ENCODE data around the gene ZBTB12. TPM values are rescaled to one million over a fixed set of nuclear protein-coding genes. Genes with fewer than 3 reads are reported as not detected.
A peak's percentile ranks its signal among the peaks of the same experiment; 100 is the strongest.

Gene ZBTB12
- total and polyA plus RNA-seq, 9 of the 15 experiments (the other 6 are each of a cell fraction or from before 2014, with no cell fraction given) = 0.03 to 12.4 (median 5.8) TPM; not detected in 1

DNA sequence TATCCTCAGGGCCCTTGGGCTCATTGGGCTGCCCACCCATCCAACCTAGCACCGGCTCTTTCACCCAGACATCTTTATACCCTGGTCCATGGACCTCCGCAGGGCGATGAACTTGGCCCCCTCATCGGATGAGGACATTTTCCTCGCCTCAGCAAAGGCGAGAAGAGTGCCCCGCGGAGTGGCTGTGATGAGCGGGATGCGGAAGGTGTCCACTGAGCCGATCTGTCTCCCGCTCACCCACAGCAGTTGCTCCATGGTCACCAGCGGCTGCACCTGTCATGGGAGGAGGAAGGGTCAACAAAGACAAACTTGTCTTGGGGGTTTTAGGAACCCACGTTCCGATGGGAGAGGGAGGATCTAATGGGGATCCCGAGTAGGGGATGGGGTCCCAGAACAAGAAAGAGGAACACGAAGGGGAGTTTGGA is 40.0 kb downstream of the ZBTB12 start:
- H3K79me2 ChIP-seq (ENCODE audit: control insufficient read depth, insufficient read depth, low read length) = peaks cover 24% of the 10 kb centered on the region
- peak overlapping the region; percentile 59 for H3K27ac ChIP-seq (ENCODE audit: extremely low read depth, low read depth, low read length)
- WGBS (ENCODE audit: insufficient coverage, low coverage, missing lambda C conversion rate) = 41% methylated on average over 17 of the region's 17 CpGs
- H3K9me1 ChIP-seq (ENCODE audit: control insufficient read depth, insufficient read depth, low read length) = peaks cover 9% of the 10 kb centered on the region
- peak overlapping the region; percentile 62 for H3K4me3 ChIP-seq
- FAIRE-seq (no peak), DNase-seq (ENCODE audit: extremely low read depth in 1 of 4, low spot score in 3 of 4) (no peak), ATAC-seq (no peak)
- intact Hi-C loops (cut with micrococcal nuclease) = loop anchor here (1.0 to 2.0 kb wide), 2 partner anchors 181 to 315 kb away; partner anchors contain the start of genes LY6G5C and NFKBIL1
- peak overlapping the region; percentile 73 to 95 for H3K9ac ChIP-seq (ENCODE audit: insufficient read depth in 1 of 2, low read depth in 2 of 2, low read length in 2 of 2)
- in situ Hi-C loops (cut with MboI) = loop anchor here (5.0 kb wide), 1 partner anchor 200 kb away; the partner anchor contains the start of genes C6orf47 and GPANK1
- peaks cover 55% of the 10 kb centered on the region; the same call in 2 of the 3 replicates for H3K36me3 ChIP-seq (ENCODE audit: control insufficient read depth, insufficient read depth, low read length)
- H3K4me2 ChIP-seq (ENCODE audit: insufficient read depth, low read length) = peak overlapping the region; percentile 85
- no peaks in the 10 kb centered on the region for H3K9me3 ChIP-seq (replicated peaks; ENCODE audit: control insufficient read depth, insufficient read depth, low read depth, low read length)
- no TSS peak for BruUV-seq (replicated peaks)
- peaks cover 13 to 43% of the 10 kb centered on the region in 2 experiments; a peak in 4 of 5 replicates for H3K4me1 ChIP-seq (replicated peaks in 1 of 2; ENCODE audit: control insufficient read depth in 2 of 2, insufficient read depth in 2 of 2, low read length in 2 of 2)
- H4K20me1 ChIP-seq (replicated peaks; ENCODE audit: control insufficient read depth, insufficient read depth, low read length) = no peaks in the 10 kb centered on the region
- H3K27me3 ChIP-seq (ENCODE audit: control insufficient read depth in 2 of 2, insufficient read depth in 2 of 2, low read length in 2 of 2) = no peaks in the 10 kb centered on the region
- ChIA-PET POLR2A (interaction anchor here (0.7 to 4.1 kb wide), 13 partner anchors 17 to 240 kb away, joined by 3 to 123 read pairs (median 6); partner anchors contain the start of genes BAG6, CSNK2B, GPANK1 and HSPA1B), CTCF (ENCODE audit: low intra/inter-chr PET ratio) (no interaction called here)
- H2AFZ ChIP-seq (ENCODE audit: low read depth, low read length) = peak overlapping the region; percentile 83
- TF ChIP-seq, protein P1, sequence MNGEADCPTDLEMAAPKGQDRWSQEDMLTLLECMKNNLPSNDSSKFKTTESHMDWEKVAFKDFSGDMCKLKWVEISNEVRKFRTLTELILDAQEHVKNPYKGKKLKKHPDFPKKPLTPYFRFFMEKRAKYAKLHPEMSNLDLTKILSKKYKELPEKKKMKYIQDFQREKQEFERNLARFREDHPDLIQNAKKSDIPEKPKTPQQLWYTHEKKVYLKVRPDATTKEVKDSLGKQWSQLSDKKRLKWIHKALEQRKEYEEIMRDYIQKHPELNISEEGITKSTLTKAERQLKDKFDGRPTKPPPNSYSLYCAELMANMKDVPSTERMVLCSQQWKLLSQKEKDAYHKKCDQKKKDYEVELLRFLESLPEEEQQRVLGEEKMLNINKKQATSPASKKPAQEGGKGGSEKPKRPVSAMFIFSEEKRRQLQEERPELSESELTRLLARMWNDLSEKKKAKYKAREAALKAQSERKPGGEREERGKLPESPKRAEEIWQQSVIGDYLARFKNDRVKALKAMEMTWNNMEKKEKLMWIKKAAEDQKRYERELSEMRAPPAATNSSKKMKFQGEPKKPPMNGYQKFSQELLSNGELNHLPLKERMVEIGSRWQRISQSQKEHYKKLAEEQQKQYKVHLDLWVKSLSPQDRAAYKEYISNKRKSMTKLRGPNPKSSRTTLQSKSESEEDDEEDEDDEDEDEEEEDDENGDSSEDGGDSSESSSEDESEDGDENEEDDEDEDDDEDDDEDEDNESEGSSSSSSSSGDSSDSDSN (IDR thresholded peaks at IDR 0.05; ENCODE audit: borderline replicate concordance in 1 of 2, low read depth in 2 of 2, low read length in 2 of 2) = 0 out of 4 replicates have a peak, but pooled peaks of 1 of the 2 experiments have one; percentile 54
- TF ChIP-seq, protein P2, sequence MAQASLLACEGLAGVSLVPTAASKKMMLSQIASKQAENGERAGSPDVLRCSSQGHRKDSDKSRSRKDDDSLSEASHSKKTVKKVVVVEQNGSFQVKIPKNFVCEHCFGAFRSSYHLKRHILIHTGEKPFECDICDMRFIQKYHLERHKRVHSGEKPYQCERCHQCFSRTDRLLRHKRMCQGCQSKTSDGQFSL (CRISPR knock-in tag; IDR thresholded peaks at IDR 0.05) = peak; percentile 60; the same call in 1 of the 2 replicates
- TF ChIP-seq, protein P2 (tag; IDR thresholded peaks at IDR 0.05) = no peak
- TF ChIP-seq, protein P3, sequence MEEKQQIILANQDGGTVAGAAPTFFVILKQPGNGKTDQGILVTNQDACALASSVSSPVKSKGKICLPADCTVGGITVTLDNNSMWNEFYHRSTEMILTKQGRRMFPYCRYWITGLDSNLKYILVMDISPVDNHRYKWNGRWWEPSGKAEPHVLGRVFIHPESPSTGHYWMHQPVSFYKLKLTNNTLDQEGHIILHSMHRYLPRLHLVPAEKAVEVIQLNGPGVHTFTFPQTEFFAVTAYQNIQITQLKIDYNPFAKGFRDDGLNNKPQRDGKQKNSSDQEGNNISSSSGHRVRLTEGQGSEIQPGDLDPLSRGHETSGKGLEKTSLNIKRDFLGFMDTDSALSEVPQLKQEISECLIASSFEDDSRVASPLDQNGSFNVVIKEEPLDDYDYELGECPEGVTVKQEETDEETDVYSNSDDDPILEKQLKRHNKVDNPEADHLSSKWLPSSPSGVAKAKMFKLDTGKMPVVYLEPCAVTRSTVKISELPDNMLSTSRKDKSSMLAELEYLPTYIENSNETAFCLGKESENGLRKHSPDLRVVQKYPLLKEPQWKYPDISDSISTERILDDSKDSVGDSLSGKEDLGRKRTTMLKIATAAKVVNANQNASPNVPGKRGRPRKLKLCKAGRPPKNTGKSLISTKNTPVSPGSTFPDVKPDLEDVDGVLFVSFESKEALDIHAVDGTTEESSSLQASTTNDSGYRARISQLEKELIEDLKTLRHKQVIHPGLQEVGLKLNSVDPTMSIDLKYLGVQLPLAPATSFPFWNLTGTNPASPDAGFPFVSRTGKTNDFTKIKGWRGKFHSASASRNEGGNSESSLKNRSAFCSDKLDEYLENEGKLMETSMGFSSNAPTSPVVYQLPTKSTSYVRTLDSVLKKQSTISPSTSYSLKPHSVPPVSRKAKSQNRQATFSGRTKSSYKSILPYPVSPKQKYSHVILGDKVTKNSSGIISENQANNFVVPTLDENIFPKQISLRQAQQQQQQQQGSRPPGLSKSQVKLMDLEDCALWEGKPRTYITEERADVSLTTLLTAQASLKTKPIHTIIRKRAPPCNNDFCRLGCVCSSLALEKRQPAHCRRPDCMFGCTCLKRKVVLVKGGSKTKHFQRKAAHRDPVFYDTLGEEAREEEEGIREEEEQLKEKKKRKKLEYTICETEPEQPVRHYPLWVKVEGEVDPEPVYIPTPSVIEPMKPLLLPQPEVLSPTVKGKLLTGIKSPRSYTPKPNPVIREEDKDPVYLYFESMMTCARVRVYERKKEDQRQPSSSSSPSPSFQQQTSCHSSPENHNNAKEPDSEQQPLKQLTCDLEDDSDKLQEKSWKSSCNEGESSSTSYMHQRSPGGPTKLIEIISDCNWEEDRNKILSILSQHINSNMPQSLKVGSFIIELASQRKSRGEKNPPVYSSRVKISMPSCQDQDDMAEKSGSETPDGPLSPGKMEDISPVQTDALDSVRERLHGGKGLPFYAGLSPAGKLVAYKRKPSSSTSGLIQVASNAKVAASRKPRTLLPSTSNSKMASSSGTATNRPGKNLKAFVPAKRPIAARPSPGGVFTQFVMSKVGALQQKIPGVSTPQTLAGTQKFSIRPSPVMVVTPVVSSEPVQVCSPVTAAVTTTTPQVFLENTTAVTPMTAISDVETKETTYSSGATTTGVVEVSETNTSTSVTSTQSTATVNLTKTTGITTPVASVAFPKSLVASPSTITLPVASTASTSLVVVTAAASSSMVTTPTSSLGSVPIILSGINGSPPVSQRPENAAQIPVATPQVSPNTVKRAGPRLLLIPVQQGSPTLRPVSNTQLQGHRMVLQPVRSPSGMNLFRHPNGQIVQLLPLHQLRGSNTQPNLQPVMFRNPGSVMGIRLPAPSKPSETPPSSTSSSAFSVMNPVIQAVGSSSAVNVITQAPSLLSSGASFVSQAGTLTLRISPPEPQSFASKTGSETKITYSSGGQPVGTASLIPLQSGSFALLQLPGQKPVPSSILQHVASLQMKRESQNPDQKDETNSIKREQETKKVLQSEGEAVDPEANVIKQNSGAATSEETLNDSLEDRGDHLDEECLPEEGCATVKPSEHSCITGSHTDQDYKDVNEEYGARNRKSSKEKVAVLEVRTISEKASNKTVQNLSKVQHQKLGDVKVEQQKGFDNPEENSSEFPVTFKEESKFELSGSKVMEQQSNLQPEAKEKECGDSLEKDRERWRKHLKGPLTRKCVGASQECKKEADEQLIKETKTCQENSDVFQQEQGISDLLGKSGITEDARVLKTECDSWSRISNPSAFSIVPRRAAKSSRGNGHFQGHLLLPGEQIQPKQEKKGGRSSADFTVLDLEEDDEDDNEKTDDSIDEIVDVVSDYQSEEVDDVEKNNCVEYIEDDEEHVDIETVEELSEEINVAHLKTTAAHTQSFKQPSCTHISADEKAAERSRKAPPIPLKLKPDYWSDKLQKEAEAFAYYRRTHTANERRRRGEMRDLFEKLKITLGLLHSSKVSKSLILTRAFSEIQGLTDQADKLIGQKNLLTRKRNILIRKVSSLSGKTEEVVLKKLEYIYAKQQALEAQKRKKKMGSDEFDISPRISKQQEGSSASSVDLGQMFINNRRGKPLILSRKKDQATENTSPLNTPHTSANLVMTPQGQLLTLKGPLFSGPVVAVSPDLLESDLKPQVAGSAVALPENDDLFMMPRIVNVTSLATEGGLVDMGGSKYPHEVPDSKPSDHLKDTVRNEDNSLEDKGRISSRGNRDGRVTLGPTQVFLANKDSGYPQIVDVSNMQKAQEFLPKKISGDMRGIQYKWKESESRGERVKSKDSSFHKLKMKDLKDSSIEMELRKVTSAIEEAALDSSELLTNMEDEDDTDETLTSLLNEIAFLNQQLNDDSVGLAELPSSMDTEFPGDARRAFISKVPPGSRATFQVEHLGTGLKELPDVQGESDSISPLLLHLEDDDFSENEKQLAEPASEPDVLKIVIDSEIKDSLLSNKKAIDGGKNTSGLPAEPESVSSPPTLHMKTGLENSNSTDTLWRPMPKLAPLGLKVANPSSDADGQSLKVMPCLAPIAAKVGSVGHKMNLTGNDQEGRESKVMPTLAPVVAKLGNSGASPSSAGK (IDR thresholded peaks at IDR 0.05) = no peak
- TF ChIP-seq IFI16 (CRISPR knock-in tag; IDR thresholded peaks at IDR 0.05) (peak; percentile 69; the same call in 1 of the 2 replicates), ZNF436 (CRISPR knock-in tag; IDR thresholded peaks at IDR 0.05) (0 out of 2 replicates have a peak, but pooled peaks have one; percentile 24)
